Measurements from ENCODE around the gene CCDC178.

GRCh38 chr18:32915516-32915915, 525.0 kb downstream of the CCDC178 start:
- TF ChIP-seq ARNT (IDR thresholded peaks at IDR 0.05): no peak
- no peak for TF ChIP-seq LEF1 (IDR thresholded peaks at IDR 0.05; ENCODE audit: borderline replicate concordance)
- no peak for TF ChIP-seq SUZ12 (IDR thresholded peaks at IDR 0.05)
- no peak for TF ChIP-seq TARDBP (IDR thresholded peaks at IDR 0.05)
- no peak for TF ChIP-seq PKNOX1 (IDR thresholded peaks at IDR 0.05)
- no peak for TF ChIP-seq ZNF384 (IDR thresholded peaks at IDR 0.05)
- TF ChIP-seq FOXM1 (IDR thresholded peaks at IDR 0.05; ENCODE audit: borderline replicate concordance): no peak
- TF ChIP-seq FOXA1 (IDR thresholded peaks at IDR 0.05): no peak
- no peak for TF ChIP-seq BHLHE40 (IDR thresholded peaks at IDR 0.05; ENCODE audit: borderline replicate concordance)
- TF ChIP-seq CTBP1 (IDR thresholded peaks at IDR 0.05; ENCODE audit: borderline replicate concordance): no peak
- no peak for TF ChIP-seq SP1 (IDR thresholded peaks at IDR 0.05)
- no peak for TF ChIP-seq ELF4 (IDR thresholded peaks at IDR 0.05)
- TF ChIP-seq FOXK2 (IDR thresholded peaks at IDR 0.05): no peak
- no peak for TF ChIP-seq NFRKB (IDR thresholded peaks at IDR 0.05)

Measured in HEK293T (cell line).